CMK (cell line): Measurements from ENCODE around the gene PPM1J.

Source experiments
- DNase-seq: peaks from one replicate; pipeline ENCODE4 v3.0.0-alpha.2; 2010; ENCODE audit warnings: low read depth

PPM1J gene

DNA sequence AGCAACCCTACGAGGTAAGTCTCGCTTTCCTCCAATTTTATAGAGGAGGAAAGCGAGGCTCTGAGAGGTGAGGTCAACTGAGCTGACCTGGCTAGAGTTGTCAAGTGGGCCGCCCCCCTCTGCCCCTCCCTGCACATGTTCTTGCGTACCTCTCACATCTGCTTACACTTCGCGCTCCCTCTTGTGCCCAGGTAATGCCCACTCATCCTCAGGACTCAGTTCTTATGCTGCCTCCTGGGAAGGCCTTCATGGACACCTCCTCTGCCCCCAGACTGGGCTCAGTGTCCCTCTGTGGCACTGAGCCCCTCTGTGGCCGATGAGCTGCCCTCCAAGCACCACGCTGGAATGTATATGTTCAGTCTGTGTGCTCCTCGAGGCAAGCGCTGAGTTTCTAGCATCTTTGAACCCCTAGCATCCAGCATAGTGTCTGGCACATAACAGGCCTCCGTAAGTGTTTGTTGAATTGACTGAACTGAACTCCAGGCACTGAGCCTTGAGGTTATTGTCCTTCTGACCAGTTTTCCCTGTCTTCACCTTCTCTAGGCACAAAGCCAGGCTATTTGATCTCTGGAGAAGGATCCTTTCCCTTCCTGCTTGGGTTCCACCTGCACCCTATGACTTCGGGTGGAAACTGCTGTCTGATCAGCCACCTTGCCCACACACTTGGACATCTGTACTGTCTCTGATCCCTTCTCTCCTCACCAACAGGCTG, 27.2 kb downstream of the PPM1J start:
- no peak for DNase-seq

DNA sequence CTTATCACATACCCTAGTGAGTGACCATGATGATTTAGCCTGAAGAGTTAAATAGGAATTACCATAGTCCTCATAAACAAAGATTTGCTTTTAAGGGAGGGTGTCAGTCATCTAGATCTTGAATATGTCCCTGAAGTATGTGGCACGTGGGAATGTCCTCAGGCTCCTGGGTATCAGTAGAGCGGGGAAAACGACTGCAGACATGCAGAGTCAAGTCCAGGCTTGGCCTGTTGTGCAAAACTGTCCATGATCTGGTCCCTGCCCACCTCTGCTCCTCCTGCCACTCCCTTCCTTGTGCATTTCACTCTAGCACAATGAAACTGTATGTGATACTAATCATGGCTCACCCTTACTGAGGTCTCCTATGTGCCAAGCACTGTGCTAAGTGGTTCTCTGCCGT, 27.8 kb downstream of the PPM1J start:
- DNase-seq: no peak

DNA sequence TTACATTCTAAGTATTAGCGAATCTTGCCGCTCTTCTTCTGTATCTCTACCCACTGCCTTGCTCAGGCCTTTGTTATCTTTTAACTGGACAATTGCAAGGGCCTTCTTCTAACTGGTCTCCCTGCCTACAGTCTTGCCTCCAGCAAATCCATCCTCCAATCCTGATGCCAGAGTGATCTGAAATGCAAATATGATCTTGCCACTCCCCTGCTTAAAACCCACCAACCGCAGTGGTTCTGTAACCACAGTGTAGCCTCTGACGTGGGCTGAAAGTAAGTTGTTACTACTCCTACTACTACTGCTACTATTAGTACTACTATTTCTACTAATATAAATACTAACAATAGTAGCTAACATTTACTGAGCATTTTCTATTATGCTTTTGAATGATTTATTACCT, 28.3 kb downstream of the PPM1J start:
- DNase-seq: no peak

GRCh38 chr1:112686417-112686816, 28.7 kb downstream of the PPM1J start:
- DNase-seq: no peak

GRCh38 chr1:112685913-112686312, 29.2 kb downstream of the PPM1J start:
- no peak for DNase-seq

GRCh38 chr1:112678605-112679004, 36.5 kb downstream of the PPM1J start:
- DNase-seq: no peak

DNA sequence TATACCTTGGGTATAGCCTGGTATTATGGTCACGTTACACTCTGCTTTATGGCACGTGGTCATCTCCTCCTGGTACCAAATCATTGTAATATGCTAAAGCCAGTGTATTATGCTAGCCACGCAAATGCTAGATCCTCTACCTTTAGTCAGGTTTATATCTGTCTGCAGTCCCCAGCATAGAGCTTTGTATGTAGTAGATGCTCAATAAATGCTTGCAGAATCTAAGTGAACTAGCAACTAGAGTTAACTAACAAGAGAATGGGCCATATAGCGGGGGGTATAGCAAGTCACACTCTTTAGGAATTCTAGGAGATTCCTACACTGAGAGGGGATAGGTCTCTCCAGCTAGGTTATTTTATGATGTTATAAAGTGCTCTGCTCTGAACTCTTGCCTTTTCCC, 37.6 kb downstream of the PPM1J start:
- no peak for DNase-seq

DNA sequence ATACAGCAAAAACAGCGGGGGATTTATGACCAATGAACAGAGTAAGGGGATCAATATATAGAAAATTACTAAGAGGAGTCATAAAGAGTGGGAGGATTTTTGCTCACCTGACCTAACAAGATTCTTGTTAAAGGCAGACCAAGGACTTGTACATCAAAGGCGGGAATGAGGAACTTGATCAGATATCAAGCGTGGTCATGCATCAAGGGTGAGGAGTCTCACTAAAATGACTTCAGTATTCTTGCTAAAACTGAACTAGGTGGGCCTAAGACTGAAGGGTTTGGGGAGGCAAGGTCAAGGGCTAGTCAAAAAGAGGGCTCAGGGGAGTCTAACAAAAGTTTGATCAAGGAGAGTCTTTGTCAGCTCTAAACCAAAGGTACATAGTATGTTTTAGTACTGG, 38.6 kb downstream of the PPM1J start:
- no peak for DNase-seq

DNA sequence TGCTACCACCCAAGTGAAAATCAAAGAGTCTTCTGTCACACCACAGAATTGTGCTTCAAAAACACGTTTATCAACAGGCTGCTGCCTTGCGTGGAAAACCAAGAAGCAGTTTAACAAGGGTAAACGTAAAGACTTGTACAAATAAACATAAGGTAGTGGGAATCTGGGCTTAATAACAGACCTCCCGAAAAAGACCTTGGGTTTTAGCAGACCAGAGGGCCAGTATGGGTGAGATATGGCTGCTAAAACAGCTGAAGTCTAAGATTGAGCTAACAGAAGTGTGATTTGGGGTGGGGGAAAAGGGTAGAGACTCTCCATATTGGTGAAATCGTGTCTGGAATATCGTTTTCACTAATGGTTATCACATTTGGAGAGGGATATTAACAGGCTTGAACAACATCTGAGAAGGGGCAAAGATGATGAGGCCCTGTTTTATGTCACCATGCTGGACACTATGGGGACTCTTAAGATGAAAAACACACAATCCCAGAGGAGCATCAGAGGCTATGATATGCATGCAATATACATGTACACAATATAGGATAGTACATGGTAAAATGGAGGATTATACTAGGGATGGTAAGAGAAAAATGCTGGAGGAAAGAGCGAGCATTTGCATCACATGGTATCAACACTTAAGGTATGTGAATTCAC, 39.3 kb downstream of the PPM1J start:
- no peak for DNase-seq

DNA sequence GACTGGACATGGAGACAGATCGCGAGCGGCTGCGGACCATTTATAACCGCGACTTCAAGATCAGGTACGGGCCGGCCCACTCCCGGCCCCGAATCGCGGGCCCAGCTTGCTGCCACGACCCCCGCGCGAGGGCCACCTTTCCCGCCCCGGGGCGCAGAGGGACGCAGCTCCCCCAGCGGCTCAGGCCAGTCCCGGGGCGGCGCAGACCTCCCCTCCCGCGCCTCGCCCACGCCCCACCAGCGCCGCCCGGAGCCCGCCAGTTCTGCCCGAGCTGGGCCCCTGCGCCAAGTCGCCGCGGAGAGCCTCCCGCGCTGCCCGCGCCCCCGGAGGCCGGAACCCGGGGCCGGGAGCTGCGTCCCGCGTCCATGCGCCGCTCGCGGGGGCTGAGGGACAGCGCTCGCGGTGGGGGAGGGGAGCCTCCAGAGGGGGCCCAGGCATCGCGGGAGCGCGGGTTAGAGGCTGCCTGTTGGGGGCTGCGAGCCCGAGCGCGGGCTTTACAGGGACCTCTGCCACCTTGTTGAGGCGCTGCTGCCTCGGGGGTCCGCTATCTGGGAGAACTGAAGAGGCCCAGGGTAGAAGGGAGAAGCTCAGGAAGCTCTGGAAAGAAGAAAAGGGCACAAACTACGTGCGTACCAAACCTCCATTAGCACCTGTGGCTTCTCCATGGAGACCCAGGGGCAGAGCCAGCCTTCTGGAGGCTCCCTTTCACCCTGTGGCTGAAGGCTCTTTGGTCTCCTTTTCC, 40.0 kb downstream of the PPM1J start:
- no peak for DNase-seq

GRCh38 chr1:112674440-112674985, 40.6 kb downstream of the PPM1J start, which contains the start of gene MOV10:
MOV10 (plus strand) TSS chr1:112674659; CDS start chr1:112674913, 254 bp downstream.
- peak; percentile 56 for DNase-seq

DNA sequence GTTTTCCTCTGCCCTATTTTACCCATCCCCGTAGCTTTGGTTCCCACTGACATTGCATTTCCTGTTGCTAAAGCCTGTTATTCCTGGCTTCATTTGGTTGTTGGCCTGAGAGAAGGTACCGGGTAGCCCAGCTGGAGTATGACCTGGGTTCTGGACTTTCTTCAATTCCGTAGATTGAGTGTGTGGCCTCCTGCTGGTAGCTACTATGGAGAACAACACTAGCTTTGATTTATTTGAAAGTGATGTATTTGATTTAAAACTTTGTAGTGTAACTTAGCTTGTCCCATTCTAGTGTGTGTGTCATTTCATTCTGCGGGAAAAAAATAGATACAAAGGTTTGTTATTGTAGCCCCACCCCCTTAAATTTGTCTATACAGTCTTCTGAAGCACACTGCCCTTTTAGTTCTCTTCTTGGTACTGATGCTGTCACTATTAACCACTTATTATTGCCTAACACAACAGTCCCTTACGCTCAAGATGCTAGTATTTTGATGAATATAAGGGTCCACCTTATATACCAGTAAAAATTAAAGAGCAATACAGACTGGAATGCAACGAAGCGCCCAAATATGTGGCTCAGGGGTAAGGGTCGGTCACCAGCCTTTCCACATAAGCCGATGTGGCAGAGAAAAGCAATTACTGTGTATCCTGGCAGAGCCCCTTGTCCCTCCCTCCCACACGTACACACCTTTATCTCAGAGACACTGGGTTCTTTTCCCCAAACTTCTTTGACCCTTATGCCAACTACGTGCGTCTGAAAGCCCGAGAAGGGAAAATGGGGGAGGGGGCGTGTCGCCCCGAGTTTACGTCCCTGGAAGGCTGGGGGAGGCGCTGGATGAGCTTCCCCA, 41.3 kb downstream of the PPM1J start:
- DNase-seq: no peak

DNA sequence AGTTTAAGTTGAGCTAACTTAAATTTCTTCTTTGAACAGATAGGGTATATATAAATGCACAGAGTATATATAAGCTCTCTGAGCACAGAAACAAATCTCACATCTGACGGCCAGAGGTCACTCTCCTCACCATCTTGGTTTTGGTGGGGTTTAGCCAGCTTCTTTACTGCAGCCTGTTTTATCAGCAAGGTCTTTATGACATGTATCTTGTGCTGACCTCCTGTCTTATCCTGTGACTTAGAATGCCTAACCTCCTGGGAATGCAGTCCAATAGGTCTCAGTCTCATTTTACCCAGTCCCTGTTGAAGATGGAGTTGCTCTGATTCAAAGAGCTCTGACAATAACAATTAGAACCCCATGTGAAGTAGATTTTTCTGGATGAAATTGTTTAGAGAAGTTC, 42.3 kb downstream of the PPM1J start:
- DNase-seq: no peak

GRCh38 chr1:112672009-112672408, 43.1 kb downstream of the PPM1J start:
- DNase-seq: no peak

- no peak for DNase-seq
Measured at GRCh38 chr1:112666946-112667345, 48.2 kb downstream of the PPM1J start.

- no peak for DNase-seq
Measured at GRCh38 chr1:112665857-112666256, 49.3 kb downstream of the PPM1J start.
